ENCODE measurements around the gene MUTYH. TPM values are rescaled to one million over a fixed set of nuclear protein-coding genes. Genes with fewer than 3 reads are reported as not detected.
"Not testable (repeated sequence)": the region's sequence is repeated elsewhere in the genome, so short reads cannot be mapped to it uniquely, and the experiment has no call there.

Gene MUTYH
- total RNA-seq, 2 donors from 2014 or later: 15.2 to 27.4 TPM

- no peak overlapping the region for H3K27ac ChIP-seq
- H3K4me1 ChIP-seq (ENCODE audit: control insufficient read depth in 1 of 2, low read depth in 2 of 2): peaks cover 8 to 13% of the 10 kb centered on the region in 2 donors
- H3K4me3 ChIP-seq: no peak overlapping the region
- ATAC-seq (ENCODE audit: insufficient number of reproducible peaks, low FRiP score, low read depth) (no peak), DNase-seq (ENCODE audit: low spot score) (no peak)
- H3K27me3 ChIP-seq (replicated peaks; ENCODE audit: insufficient read depth): no peaks in the 10 kb centered on the region
- no peak for TF ChIP-seq CTCF (IDR thresholded peaks at IDR 0.05)
- no peaks in the 10 kb centered on the region for H3K36me3 ChIP-seq
- H3K9me3 ChIP-seq: no peaks in the 10 kb centered on the region
These were observed 24.1 kb upstream of the MUTYH start for GRCh38 chr1:45364294-45364693.

GRCh38 chr1:45360981-45361380, 20.7 kb upstream of the MUTYH start:
- H3K9me3 ChIP-seq; H3K36me3 ChIP-seq; ATAC-seq (ENCODE audit: insufficient number of reproducible peaks, low FRiP score, low read depth); H3K27me3 ChIP-seq (replicated peaks; ENCODE audit: insufficient read depth); DNase-seq (ENCODE audit: low spot score): not testable (repeated sequence)
- H3K4me3 ChIP-seq: peak overlapping the region; percentile 44
- peak overlapping the region; percentile 73 to 79 for H3K27ac ChIP-seq
- H3K4me1 ChIP-seq (ENCODE audit: control insufficient read depth in 1 of 2, low read depth in 2 of 2): peaks cover 8 to 13% of the 10 kb centered on the region in 2 donors

DNA sequence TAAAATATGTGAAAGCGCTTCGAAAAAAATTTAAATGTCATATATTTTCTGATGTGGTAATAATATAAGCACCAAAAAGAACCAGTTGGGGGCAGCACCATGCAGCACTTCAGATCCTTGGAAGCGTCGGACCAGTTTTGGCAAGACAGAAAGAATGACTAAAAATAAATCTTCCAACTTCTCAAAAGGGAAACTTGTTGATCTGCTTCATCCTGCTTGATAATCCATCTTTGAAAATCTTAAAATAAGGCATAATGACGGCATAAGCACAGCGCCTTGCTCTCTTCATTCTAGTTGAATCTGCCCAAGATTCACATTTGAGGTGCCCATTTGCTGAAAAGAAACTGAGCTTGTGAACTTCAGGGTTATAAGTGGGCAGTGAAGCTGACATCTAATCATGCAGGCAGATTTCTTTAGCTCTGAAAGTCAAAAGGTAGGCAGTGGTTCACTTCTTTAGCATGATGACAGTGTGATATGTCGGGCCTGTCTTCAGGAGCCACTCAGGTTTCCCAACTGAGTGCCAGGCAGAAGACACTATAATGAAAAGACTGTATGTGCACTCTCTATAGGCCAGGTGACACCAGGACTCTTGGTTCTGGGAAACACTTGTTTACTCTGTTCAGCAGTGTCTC, 19.8 kb upstream of the MUTYH start:
- H3K4me1 ChIP-seq (ENCODE audit: control insufficient read depth in 1 of 2, low read depth in 2 of 2): peaks cover 8 to 13% of the 10 kb centered on the region in 2 donors
- peak; percentile 63 for ATAC-seq (ENCODE audit: insufficient number of reproducible peaks, low FRiP score, low read depth)
- no peak for DNase-seq (ENCODE audit: low spot score)
- peak overlapping the region; percentile 62 for H3K4me3 ChIP-seq
- H3K27me3 ChIP-seq (replicated peaks; ENCODE audit: insufficient read depth): no peaks in the 10 kb centered on the region
- H3K27ac ChIP-seq: peak overlapping the region; percentile 73 to 79
- no peaks in the 10 kb centered on the region for H3K36me3 ChIP-seq
- no peaks in the 10 kb centered on the region for H3K9me3 ChIP-seq
- TF ChIP-seq CTCF (IDR thresholded peaks at IDR 0.05): peak; percentile 65

DNA sequence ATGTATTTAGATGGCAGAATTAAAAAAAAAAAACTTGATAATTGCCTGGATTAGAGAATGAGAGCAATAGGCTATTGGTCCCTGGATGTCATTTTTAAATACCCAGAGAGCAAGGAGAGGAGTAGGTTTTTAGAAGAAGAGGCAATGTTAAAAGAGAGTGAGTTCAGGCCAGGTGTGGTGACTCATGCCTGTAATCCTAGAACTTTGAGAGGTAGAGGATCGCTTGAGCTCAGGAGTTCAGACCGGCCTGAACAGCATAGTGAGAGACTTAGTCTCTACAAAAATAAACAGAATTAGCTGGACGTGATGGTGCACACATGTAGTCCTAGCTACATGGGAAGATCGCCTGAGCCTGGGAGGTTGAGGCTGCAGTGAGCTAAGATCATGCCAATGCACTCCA, 15.9 kb upstream of the MUTYH start:
- H3K27me3 ChIP-seq (replicated peaks; ENCODE audit: insufficient read depth): no peaks in the 10 kb centered on the region
- H3K4me3 ChIP-seq: no peak overlapping the region
- H3K9me3 ChIP-seq: no peaks in the 10 kb centered on the region
- TF ChIP-seq CTCF (IDR thresholded peaks at IDR 0.05): no peak
- no peak overlapping the region for H3K27ac ChIP-seq
- ATAC-seq (ENCODE audit: insufficient number of reproducible peaks, low FRiP score, low read depth): no peak
- peaks cover 8 to 13% of the 10 kb centered on the region in 2 donors for H3K4me1 ChIP-seq (ENCODE audit: control insufficient read depth in 1 of 2, low read depth in 2 of 2)
- peaks cover 3% of the 10 kb centered on the region for H3K36me3 ChIP-seq
- DNase-seq (ENCODE audit: low spot score): no peak

DNA sequence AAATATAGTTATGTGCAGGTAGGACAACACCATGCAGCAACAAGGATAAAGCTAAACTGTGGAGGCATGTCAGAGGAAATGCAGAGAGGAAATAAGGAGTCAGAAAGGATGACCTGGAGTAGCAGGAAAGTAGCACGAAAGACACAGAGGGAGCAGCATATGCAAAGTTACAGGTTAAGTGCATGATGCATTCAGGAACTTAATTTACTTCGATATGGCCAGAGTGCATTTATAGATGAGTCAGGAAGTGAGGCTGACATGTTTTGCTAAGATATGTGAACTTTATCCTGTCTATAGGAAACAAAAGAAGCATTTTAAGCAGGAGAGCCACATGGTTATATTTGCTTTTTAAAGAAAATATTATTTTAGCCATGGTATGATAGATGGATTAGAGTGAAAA, 15.4 kb upstream of the MUTYH start:
- Histone ChIP-seq H3K9me3 (no peaks in the 10 kb centered on the region), H3K27me3 (replicated peaks; ENCODE audit: insufficient read depth) (no peaks in the 10 kb centered on the region), H3K4me3 (no peak overlapping the region), H3K36me3 (peaks cover 3% of the 10 kb centered on the region), H3K27ac (no peak overlapping the region), H3K4me1 (ENCODE audit: control insufficient read depth in 1 of 2, low read depth in 2 of 2) (peaks cover 6 to 8% of the 10 kb centered on the region in 2 donors)
- DNase-seq (ENCODE audit: low spot score) (no peak), ATAC-seq (ENCODE audit: insufficient number of reproducible peaks, low FRiP score, low read depth) (no peak)
- no peak for TF ChIP-seq CTCF (IDR thresholded peaks at IDR 0.05)

DNA sequence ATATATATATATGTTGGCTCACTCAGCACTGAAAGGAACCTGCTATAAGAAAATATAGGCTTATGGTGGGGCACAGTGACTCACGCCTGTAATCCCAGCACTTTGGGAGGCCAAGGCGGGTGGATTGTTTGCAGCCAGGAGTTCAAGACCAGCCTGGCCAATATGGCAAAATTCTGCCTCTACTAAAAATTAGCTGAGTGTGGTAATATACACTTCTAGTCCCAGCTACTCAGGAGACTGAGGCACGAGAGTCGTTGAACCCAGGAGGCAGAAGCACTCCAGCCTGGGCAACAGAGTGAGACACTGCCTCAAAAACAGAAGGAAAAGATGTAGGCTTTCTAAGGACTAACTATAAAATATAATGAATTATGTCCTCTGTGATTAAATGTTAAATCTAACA, 14.6 kb upstream of the MUTYH start:
- H3K9me3 ChIP-seq: no peaks in the 10 kb centered on the region
- no peak for DNase-seq (ENCODE audit: low spot score)
- H3K27me3 ChIP-seq (replicated peaks; ENCODE audit: insufficient read depth): no peaks in the 10 kb centered on the region
- H3K4me3 ChIP-seq: no peak overlapping the region
- TF ChIP-seq CTCF (IDR thresholded peaks at IDR 0.05): no peak
- H3K27ac ChIP-seq: no peak overlapping the region
- H3K36me3 ChIP-seq: peaks cover 3% of the 10 kb centered on the region
- ATAC-seq (ENCODE audit: insufficient number of reproducible peaks, low FRiP score, low read depth): no peak
- H3K4me1 ChIP-seq (ENCODE audit: control insufficient read depth in 1 of 2, low read depth in 2 of 2): peaks cover 0 to under 1% of the 10 kb centered on the region in 2 donors

Measured in thoracic aorta (tissue), 2 donors.